Measurements from ENCODE around the gene DCDC2C. TPM values are rescaled to one million over a fixed set of nuclear protein-coding genes. Genes with fewer than 3 reads are reported as not detected.

The DCDC2C gene
- total RNA-seq, 3 donors from 2014 or later = 0.35 TPM; not detected in 2

GRCh38 chr2:3758906-3759305 lies 55.5 kb downstream of the DCDC2C start:
- ATAC-seq = no peak
- Histone ChIP-seq H3K4me3 (no peak overlapping the region), H3K36me3 (ENCODE audit: low read depth) (no peaks in the 10 kb centered on the region), H3K9me3 (no peaks in the 10 kb centered on the region), H3K4me1 (ENCODE audit: low read depth) (no peaks in the 10 kb centered on the region)
- intact Hi-C loops (cut with DNase I, micrococcal nuclease) = no loop called here
- DNase-seq = no peak
- no peak for TF ChIP-seq CTCF (IDR thresholded peaks at IDR 0.05)

- no peak for DNase-seq
- no peak for TF ChIP-seq CTCF (IDR thresholded peaks at IDR 0.05)
Measured at GRCh38 chr2:3759331-3759730, 56.0 kb downstream of the DCDC2C start.

GRCh38 chr2:3759761-3760160 lies 56.4 kb downstream of the DCDC2C start:
- Histone ChIP-seq H3K4me1 (ENCODE audit: low read depth) (no peaks in the 10 kb centered on the region), H3K4me3 (no peak overlapping the region), H3K9me3 (no peaks in the 10 kb centered on the region), H3K36me3 (ENCODE audit: low read depth) (no peaks in the 10 kb centered on the region)
- intact Hi-C loops (cut with DNase I, micrococcal nuclease) = no loop called here
- DNase-seq (no peak), ATAC-seq (no peak)
- no peak for TF ChIP-seq CTCF (IDR thresholded peaks at IDR 0.05)

More at GRCh38 chr2:3759331-3759730, 56.0 kb downstream of the DCDC2C start:
- Histone ChIP-seq H3K9me3 (no peaks in the 10 kb centered on the region), H3K4me3 (no peak overlapping the region), H3K4me1 (ENCODE audit: low read depth) (no peaks in the 10 kb centered on the region), H3K36me3 (ENCODE audit: low read depth) (no peaks in the 10 kb centered on the region)
- ATAC-seq = no peak
- intact Hi-C loops (cut with DNase I, micrococcal nuclease) = no loop called here

- H3K4me3 ChIP-seq = no peak overlapping the region
- no peaks in the 10 kb centered on the region for H3K9me3 ChIP-seq
- H3K4me1 ChIP-seq (ENCODE audit: low read depth) = no peaks in the 10 kb centered on the region
- intact Hi-C loops (cut with DNase I, micrococcal nuclease) = no loop called here
- DNase-seq = no peak
- no peak for TF ChIP-seq CTCF (IDR thresholded peaks at IDR 0.05)
- no peaks in the 10 kb centered on the region for H3K36me3 ChIP-seq (ENCODE audit: low read depth)
- ATAC-seq = no peak
Measured at GRCh38 chr2:3761272-3761671, 57.9 kb downstream of the DCDC2C start.

DNA sequence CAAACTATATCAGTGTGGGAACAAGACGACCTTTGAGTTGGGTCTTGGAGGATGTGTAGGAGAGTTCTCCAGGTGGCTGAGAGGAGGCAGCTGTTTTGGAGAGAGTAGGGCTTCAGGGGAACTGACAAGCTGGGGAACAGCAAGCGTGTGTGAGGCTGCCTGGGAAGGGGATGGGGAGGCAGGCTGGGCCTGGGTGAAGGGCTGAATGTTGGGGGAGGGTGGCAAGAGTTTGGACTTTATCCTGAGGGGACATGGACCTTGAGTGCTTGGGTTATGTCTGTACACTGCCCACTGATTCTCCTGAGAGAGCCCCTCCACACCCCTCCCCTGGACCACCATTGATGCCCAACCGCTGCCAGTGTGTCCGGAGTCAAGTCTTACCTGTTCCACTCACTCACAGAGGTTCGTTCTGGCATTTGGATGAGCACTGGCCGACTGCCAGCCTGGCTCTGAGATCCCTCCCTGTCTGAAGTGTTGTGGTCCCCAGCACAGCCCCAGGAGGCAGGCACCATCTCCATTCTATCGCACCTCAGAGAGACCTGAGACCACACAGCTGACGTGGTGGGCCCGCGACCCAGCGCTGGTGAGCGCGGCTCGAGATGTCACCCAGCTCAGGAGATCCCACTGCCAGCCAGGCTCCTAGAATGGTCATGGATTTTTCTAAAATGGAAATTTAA lies 59.5 kb downstream of the DCDC2C start:
- no peak for TF ChIP-seq CTCF (IDR thresholded peaks at IDR 0.05)
- intact Hi-C loops (cut with DNase I, micrococcal nuclease) = no loop called here
- no peak overlapping the region for H3K4me3 ChIP-seq
- ATAC-seq (no peak), DNase-seq (no peak)
- no peaks in the 10 kb centered on the region for H3K4me1 ChIP-seq (ENCODE audit: low read depth)
- H3K9me3 ChIP-seq = no peaks in the 10 kb centered on the region
- no peaks in the 10 kb centered on the region for H3K36me3 ChIP-seq (ENCODE audit: low read depth)

GRCh38 chr2:3766824-3767223 lies 63.4 kb downstream of the DCDC2C start:
- no peak for DNase-seq

More at GRCh38 chr2:3766824-3767223, 63.4 kb downstream of the DCDC2C start:
- no peaks in the 10 kb centered on the region for H3K4me1 ChIP-seq (ENCODE audit: low read depth)
- H3K36me3 ChIP-seq (ENCODE audit: low read depth) = no peaks in the 10 kb centered on the region
- TF ChIP-seq CTCF (IDR thresholded peaks at IDR 0.05) = no peak
- no peak overlapping the region for H3K4me3 ChIP-seq
- no peak for ATAC-seq
- intact Hi-C loops (cut with DNase I, micrococcal nuclease) = no loop called here
- H3K9me3 ChIP-seq = no peaks in the 10 kb centered on the region
